Colonic mucosa (tissue), 4 donors: Measurements from ENCODE around the gene CENPM. TPM values are rescaled to one million over a fixed set of nuclear protein-coding genes. Genes with fewer than 3 reads are reported as not detected.

Experiments
- DNase-seq: peaks from one replicate; pipeline ENCODE4 v3.0.0-alpha.2; 2020
- H3K27ac ChIP-seq: fragments of 200-600 bp; one replicate; pipeline ENCODE4 v1.8.0; 2021
- H3K27me3 ChIP-seq: fragments of 200-600 bp; one replicate; pipeline ENCODE4 v1.8.0; 2021
- H3K36me3 ChIP-seq: fragments of 200-600 bp; one replicate; pipeline ENCODE4 v1.8.0; 2021
- H3K4me1 ChIP-seq: fragments of 200-600 bp; one replicate; pipeline ENCODE4 v1.8.0; 2021; ENCODE audit warnings: mild to moderate bottlenecking
- H3K4me3 ChIP-seq: fragments of 200-600 bp; one replicate; pipeline ENCODE4 v1.8.0; 2021
- H3K9ac ChIP-seq, 2 donors: one replicate each; pipeline ENCODE4 v1.7.0; 2013; ENCODE audit warnings: control low read depth in 2 of 2, low read depth in 2 of 2, low read length in 2 of 2
- H3K9me3 ChIP-seq: fragments of 200-600 bp; one replicate; pipeline ENCODE4 v1.8.0; 2021
- intact Hi-C: fragments of 100-400 bp; cut with DNase I; formaldehyde crosslinking; loops from one replicate; pipeline ENCODE4 v1.14.1; 2022
- total RNA-seq, 2 donors: library from RNA; stranded (reverse); fragmentation: NEBNext Ultra II Directional in 1 of 2; extraction: Animal tissue kit (Norgen Biotek cat#: 25700) in 1 of 2; gene quantifications; one replicate each; pipeline ENCODE4 v1.2.1, GENCODE V29; 2021
- TF ChIP-seq, protein P1 (sequence below): fragments of 200-600 bp; IDR thresholded peaks from one replicate; pipeline ENCODE4 v1.8.0; 2022; ENCODE audit warnings: antibody characterized with exemption, mild to moderate bottlenecking
- donor health status: healthy.
- donor health status: DM: no; HTN: no; CAD: no.
- donor health status: DM: no; HTN: no; CAD: no.

Gene CENPM
- total RNA-seq, 2 donors from 2014 or later, result 13.7 to 64.3 TPM

- Histone ChIP-seq H3K4me3 (no peak overlapping the region), H3K36me3 (no peaks in the 10 kb centered on the region), H3K4me1 (peaks cover 9% of the 10 kb centered on the region), H3K27me3 (peaks cover 80% of the 10 kb centered on the region), H3K9me3 (no peaks in the 10 kb centered on the region), H3K27ac (no peak overlapping the region), H3K9ac (no peak overlapping the region)
- TF ChIP-seq, protein P1, sequence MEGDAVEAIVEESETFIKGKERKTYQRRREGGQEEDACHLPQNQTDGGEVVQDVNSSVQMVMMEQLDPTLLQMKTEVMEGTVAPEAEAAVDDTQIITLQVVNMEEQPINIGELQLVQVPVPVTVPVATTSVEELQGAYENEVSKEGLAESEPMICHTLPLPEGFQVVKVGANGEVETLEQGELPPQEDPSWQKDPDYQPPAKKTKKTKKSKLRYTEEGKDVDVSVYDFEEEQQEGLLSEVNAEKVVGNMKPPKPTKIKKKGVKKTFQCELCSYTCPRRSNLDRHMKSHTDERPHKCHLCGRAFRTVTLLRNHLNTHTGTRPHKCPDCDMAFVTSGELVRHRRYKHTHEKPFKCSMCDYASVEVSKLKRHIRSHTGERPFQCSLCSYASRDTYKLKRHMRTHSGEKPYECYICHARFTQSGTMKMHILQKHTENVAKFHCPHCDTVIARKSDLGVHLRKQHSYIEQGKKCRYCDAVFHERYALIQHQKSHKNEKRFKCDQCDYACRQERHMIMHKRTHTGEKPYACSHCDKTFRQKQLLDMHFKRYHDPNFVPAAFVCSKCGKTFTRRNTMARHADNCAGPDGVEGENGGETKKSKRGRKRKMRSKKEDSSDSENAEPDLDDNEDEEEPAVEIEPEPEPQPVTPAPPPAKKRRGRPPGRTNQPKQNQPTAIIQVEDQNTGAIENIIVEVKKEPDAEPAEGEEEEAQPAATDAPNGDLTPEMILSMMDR, result no peak
- intact Hi-C loops, result no loop called here
- DNase-seq, result no peak
These were observed 33.8 kb downstream of the CENPM start for GRCh38 chr22:41913040-41913719.

DNA sequence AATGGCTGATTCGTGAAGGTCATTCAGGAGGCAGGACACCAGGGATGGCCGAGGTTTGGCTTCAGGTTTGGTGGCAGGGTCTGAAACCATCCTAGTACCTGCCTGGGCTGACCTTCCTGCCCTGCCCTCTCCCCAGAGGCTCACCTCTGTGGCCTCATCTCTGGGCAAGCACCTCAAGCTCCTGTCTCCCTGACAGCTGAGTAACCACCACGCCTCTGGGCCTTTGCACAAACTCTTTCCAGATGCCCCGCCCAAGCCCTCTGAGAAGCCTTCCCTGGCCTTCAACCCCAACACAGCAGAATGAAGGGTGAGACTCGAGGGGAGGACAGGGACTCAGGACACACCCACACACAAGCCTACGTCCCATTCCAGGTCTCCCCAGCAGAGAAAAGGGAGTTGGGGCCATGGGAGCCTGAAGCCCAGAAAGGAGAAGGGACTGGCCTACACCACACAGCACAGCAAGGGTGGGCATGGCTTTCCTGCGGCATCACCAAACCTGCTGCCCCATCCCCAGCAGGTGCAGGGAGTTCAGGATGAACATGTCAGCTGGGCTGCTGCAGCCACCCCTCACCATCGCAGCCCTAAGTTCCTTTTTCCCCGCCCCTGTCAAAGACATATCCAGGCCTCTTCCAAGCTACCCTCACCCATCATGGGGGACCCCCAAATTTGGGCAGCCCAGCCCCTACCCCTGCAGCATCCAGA is 34.5 kb downstream of the CENPM start:
- Histone ChIP-seq H3K27ac (no peak overlapping the region), H3K9me3 (no peaks in the 10 kb centered on the region), H3K27me3 (peaks cover 76% of the 10 kb centered on the region), H3K4me3 (no peak overlapping the region), H3K9ac (no peak overlapping the region), H3K4me1 (peaks cover 9% of the 10 kb centered on the region), H3K36me3 (no peaks in the 10 kb centered on the region)
- no peak for DNase-seq
- intact Hi-C loops, result no loop called here
- TF ChIP-seq, protein P1, result no peak

DNA sequence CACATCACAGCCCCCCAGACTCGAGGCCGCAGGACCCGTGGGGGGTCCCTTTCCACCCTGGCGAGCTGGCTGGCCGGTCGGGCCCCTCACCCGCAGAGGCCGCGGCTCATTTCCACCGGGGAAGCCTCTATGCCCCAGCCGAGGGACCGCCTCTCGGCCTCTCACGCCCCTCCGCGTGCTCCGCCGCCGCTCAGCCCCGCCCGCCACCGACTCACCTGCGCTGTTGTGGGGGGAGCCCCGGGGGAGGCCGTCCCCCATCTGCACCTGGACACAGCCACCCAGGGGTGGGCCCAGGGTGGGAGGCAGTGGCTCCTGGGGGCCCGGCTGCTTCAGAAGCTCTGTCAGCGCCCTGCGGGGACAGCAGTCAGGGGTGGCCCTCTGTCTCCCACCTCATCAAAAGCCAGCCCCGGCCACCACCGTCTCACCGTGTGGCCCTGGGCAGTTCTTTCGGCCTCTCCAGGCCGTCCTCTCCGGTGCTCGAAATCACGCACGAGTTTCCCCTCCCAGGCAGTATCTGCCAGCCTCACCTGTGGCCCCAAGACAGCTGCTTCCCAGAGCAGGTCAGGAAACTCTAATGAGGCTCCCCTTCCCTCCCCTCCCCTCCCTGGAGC is 35.8 kb downstream of the CENPM start:
- Histone ChIP-seq H3K36me3 (no peaks in the 10 kb centered on the region), H3K4me1 (peaks cover 9% of the 10 kb centered on the region), H3K4me3 (no peak overlapping the region), H3K27me3 (peaks cover 69% of the 10 kb centered on the region), H3K9ac (no peak overlapping the region), H3K27ac (no peak overlapping the region), H3K9me3 (no peaks in the 10 kb centered on the region)
- TF ChIP-seq, protein P1, result no peak
- DNase-seq, result no peak
- intact Hi-C loops, result no loop called here

GRCh38 chr22:41910050-41911000 is 36.6 kb downstream of the CENPM start:
- no peak for DNase-seq
- Histone ChIP-seq H3K4me3 (peak overlapping the region; percentile 19), H3K9ac (no peak overlapping the region), H3K36me3 (no peaks in the 10 kb centered on the region), H3K9me3 (no peaks in the 10 kb centered on the region), H3K27ac (no peak overlapping the region), H3K27me3 (peaks cover 62% of the 10 kb centered on the region), H3K4me1 (peaks cover 9% of the 10 kb centered on the region)
- TF ChIP-seq, protein P1, result no peak
- intact Hi-C loops, result no loop called here
